Measurements from ENCODE around the gene KCTD11. TPM values are rescaled to one million over a fixed set of nuclear protein-coding genes. Genes with fewer than 3 reads are reported as not detected.
A peak's percentile ranks its signal among the peaks of the same experiment; 100 is the strongest.

KCTD11 gene
- total RNA-seq, 2 experiments from 2014 or later: 0.41 to 0.47 TPM

DNA sequence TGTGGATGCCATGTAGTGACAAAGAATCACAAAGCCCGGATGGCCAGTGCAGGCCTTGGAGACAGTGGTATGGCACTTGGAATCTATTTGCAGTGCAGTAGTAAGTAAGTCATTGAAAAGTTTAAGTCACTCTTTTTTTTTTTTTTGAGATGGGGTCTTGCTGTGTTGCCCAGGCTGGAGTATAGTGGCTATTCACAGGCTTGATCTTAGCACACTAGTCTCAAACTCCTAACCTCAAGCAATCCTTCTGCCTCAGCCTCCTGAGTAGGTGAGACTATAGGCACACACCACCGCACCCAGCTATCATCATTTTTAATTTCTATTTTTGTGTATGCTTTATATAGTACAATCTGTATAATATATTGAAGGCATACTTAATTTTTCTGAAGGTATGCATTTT is 46.6 kb downstream of the KCTD11 start:
- CTCF ChIA-PET: no interaction called here
- no peak overlapping the region for H3K27ac Mint-ChIP-seq
- peaks cover 11% of the 10 kb centered on the region for H3K4me1 Mint-ChIP-seq (ENCODE audit: low read depth)
- H3K9me3 Mint-ChIP-seq: no peaks in the 10 kb centered on the region
- no peak overlapping the region for H3K4me3 Mint-ChIP-seq
- H3K36me3 Mint-ChIP-seq (ENCODE audit: low read depth): peaks cover 4% of the 10 kb centered on the region
- no peaks in the 10 kb centered on the region for H3K27me3 Mint-ChIP-seq (ENCODE audit: low read depth)
- intact Hi-C loops (cut with micrococcal nuclease): no loop called here
- no peak for DNase-seq

DNA sequence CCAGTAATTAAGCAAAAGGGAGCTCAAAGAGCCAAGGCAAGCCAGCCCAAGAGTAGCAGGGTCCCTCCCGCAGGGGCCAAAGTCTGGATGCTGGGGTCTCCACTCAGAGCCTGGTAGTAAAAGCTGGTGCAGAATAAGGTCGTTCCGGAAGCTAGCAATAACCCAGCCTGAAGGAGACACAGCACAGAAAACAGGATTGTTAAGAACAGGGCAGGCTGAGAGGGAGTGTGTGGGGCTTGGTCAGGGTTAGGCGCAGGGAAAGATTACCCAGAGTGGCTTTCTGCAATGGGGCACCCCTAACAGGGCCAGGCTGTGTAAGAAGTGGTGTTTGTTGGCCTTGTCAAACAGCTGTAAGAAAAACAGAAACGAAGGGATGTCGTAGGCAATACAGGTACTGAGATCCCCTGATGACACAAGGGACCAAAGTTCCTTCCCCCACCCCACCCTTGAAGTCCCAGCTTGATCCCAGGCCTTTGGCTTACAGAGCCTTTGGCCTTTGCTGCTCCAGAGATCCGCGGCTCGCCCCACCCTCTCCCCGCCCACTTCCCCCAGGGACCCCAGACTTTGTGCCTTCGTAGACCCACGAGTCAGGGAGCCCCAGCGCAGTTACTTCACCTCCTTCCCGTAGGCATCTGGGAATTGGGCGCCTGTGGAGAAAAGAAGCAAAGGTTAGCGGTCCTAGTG is 51.2 kb downstream of the KCTD11 start:
- intact Hi-C loops (cut with micrococcal nuclease): loop anchor here (5.0 kb wide), 2 partner anchors 51 to 186 kb away; partner anchors contain the start of genes ACADVL, DLG4 and KCTD11
- CTCF ChIA-PET: interaction anchor here (1.0 to 1.9 kb wide), 4 partner anchors 11 to 47 kb away, joined by 3 to 8 read pairs (median 4); no protein-coding TSS in a partner anchor
- Mint-ChIP-seq H3K9me3 (no peaks in the 10 kb centered on the region), H3K4me3 (peak overlapping the region; percentile 93), H3K27me3 (ENCODE audit: low read depth) (peaks cover 2% of the 10 kb centered on the region), H3K36me3 (ENCODE audit: low read depth) (peaks cover 4% of the 10 kb centered on the region), H3K4me1 (ENCODE audit: low read depth) (peaks cover 19% of the 10 kb centered on the region), H3K27ac (peak overlapping the region; percentile 43)
- no peak for DNase-seq

DNA sequence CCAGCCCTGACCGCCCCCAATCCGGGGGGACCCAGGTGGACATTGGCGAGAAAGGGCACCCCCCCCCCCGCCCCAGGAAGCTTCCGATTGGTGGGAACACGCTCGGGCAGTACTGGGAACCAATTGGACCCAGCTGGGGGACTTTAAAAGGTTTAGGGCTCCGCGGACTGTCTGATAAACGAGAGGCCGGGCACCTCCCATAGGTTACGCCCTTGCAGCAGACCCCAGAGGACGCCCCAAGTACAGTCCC is 51.7 kb downstream of the KCTD11 start:
- peak overlapping the region; percentile 93 for H3K4me3 Mint-ChIP-seq
- CTCF ChIA-PET: interaction anchor here (0.6 to 1.9 kb wide), 4 partner anchors 17 to 98 kb away, joined by 3 to 8 read pairs (median 4); no protein-coding TSS in a partner anchor
- peaks cover 4% of the 10 kb centered on the region for H3K36me3 Mint-ChIP-seq (ENCODE audit: low read depth)
- no peak for DNase-seq
- peak overlapping the region; percentile 93 for H3K27ac Mint-ChIP-seq
- intact Hi-C loops (cut with micrococcal nuclease): loop anchor here (5.0 kb wide), 2 partner anchors 51 to 186 kb away; partner anchors contain the start of genes ACADVL, DLG4 and KCTD11
- H3K9me3 Mint-ChIP-seq: no peaks in the 10 kb centered on the region
- peaks cover 2% of the 10 kb centered on the region for H3K27me3 Mint-ChIP-seq (ENCODE audit: low read depth)
- peaks cover 19% of the 10 kb centered on the region for H3K4me1 Mint-ChIP-seq (ENCODE audit: low read depth)

DNA sequence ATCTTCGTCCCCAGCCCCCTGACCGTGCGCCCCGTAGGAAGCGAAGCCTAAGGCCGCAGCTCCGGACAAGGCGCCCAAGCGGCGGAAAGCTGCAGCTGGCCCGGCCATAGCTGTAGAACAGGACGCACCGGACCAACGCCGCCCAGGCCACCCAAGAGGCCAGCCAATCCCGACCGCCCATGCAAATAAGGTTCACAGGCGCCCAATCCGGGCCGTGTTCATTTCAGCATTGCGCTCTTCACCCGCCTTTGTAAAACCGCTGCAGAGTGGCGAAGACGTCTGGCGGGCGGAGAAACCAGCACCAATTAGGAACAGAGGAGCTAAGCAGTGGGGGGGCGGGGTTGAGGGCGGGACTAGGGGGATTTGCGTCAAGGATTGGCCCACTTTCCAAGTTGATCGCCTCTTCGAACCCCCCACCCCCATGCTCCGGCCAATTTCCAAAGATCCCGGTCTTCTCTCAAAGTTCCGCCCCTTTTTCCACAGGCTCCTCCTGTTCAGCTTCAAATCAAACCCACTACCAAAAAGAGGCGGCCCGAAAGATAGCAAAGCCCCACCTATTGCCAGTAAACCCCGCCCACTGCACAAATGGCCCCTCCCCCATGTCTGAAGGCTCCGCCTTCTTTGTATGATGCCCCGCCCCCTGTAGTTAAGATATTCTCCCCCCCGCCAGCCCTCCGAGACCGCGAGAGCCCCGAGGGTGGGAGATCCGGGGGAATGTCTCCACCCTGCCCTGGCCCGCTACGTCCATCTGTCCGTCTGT is 52.2 kb downstream of the KCTD11 start, which contains the start of gene TMEM256:
TSS of gene TMEM256 (minus strand) at position 121 of the 760 bp plus-strand sequence. CDS start at position 108, 13 bp downstream.
- intact Hi-C loops (cut with micrococcal nuclease): loop anchor here (1.0 to 5.0 kb wide), 11 partner anchors 10 to 282 kb away; partner anchors contain the start of genes ACADVL, DLG4, EIF5A and KCTD11
- DNase-seq: peak; percentile 99
- Mint-ChIP-seq H3K36me3 (ENCODE audit: low read depth) (peaks cover 4% of the 10 kb centered on the region), H3K27ac (peak within 1 kb of the TSS; percentile 93), H3K27me3 (ENCODE audit: low read depth) (peaks cover 2% of the 10 kb centered on the region), H3K4me1 (ENCODE audit: low read depth) (peaks cover 19% of the 10 kb centered on the region), H3K4me3 (peak within 1 kb of the TSS; percentile 93), H3K9me3 (no peaks in the 10 kb centered on the region)
- CTCF ChIA-PET: interaction anchor here (0.6 to 1.9 kb wide), 4 partner anchors 33 to 109 kb away, joined by 3 to 8 read pairs (median 3); no protein-coding TSS in a partner anchor

Other genes starting within 250 kb of the KCTD11 start
- gene ASGR2, start 237.3 kb upstream of the KCTD11 start, total RNA-seq: not detected
- 1 to 10 TPM in 1 of 2 experiments, under 1 TPM in 1; 0.64 to 1.5 TPM for gene ASGR1, start 172.8 kb upstream of the KCTD11 start, total RNA-seq
- 10 to 100 TPM; 13.6 to 13.8 TPM for gene DLG4, start 132.3 kb upstream of the KCTD11 start, total RNA-seq
- gene ACADVL, start 132.2 kb upstream of the KCTD11 start, total RNA-seq: 100 to 1,000 TPM; 263 to 267 TPM
- 10 to 100 TPM; 26.7 to 29.4 TPM for gene DVL2, start 117.6 kb upstream of the KCTD11 start, total RNA-seq
- 10 to 100 TPM in 1 of 2 experiments, 1 to 10 TPM in 1; 8.4 to 10.0 TPM for gene PHF23, start 112.7 kb upstream of the KCTD11 start, total RNA-seq
- 100 to 1,000 TPM; 137 to 152 TPM for gene GABARAP, start 109.7 kb upstream of the KCTD11 start, total RNA-seq
- gene CTDNEP1, start 100.4 kb upstream of the KCTD11 start, total RNA-seq: 100 to 1,000 TPM; 147 to 152 TPM
- gene ELP5, start 99.9 kb upstream of the KCTD11 start, total RNA-seq: 10 to 100 TPM; 52.4 to 53.5 TPM
- under 1 TPM in 1 of 2 experiments, not detected in 1; 0.40 TPM for gene CLDN7, start 89.7 kb upstream of the KCTD11 start, total RNA-seq
- gene SLC2A4, start 70.4 kb upstream of the KCTD11 start, total RNA-seq: under 1 TPM; 0.19 to 0.37 TPM
- under 1 TPM; 0.45 to 0.52 TPM for gene YBX2, start 57.5 kb upstream of the KCTD11 start, total RNA-seq
- gene EIF5A, start 44.5 kb upstream of the KCTD11 start, total RNA-seq: 100 to 1,000 TPM; 757 to 792 TPM
- gene GPS2, start 36.8 kb upstream of the KCTD11 start, total RNA-seq: 10 to 100 TPM; 28.2 to 32.2 TPM
- 10 to 100 TPM; 21.9 to 22.5 TPM for gene NEURL4, start 22.8 kb upstream of the KCTD11 start, total RNA-seq
- 100 to 1,000 TPM; 309 to 320 TPM for gene ACAP1, start 15.6 kb upstream of the KCTD11 start, total RNA-seq
- not detected for gene TMEM95, start 3.0 kb downstream of the KCTD11 start, total RNA-seq
- 1 to 10 TPM; 4.0 to 4.8 TPM for gene TNK1, start 28.9 kb downstream of the KCTD11 start, total RNA-seq
- 10 to 100 TPM; 58.6 to 59.4 TPM for gene PLSCR3, start 42.4 kb downstream of the KCTD11 start, total RNA-seq
- 10 to 100 TPM; 65.6 to 66.3 TPM for gene TMEM256, start 51.9 kb downstream of the KCTD11 start, total RNA-seq
- 1 to 10 TPM; 7.7 to 8.9 TPM for gene NLGN2, start 55.7 kb downstream of the KCTD11 start, total RNA-seq
- gene SPEM1, start 68.2 kb downstream of the KCTD11 start, total RNA-seq: not detected
- gene SPEM2, start 73.5 kb downstream of the KCTD11 start, total RNA-seq: not detected
- not detected for gene SPEM3, start 76.7 kb downstream of the KCTD11 start, total RNA-seq
- gene TMEM102, start 83.3 kb downstream of the KCTD11 start, total RNA-seq: 1 to 10 TPM; 3.3 to 3.5 TPM
- 1 to 10 TPM; 1.3 to 1.6 TPM for gene FGF11, start 87.3 kb downstream of the KCTD11 start, total RNA-seq
- gene CHRNB1, start 92.9 kb downstream of the KCTD11 start, total RNA-seq: 1 to 10 TPM; 5.1 to 5.9 TPM
- gene ZBTB4, start 127.5 kb downstream of the KCTD11 start, total RNA-seq: 1 to 10 TPM; 9.2 to 9.4 TPM
- gene SLC35G6, start 129.3 kb downstream of the KCTD11 start, total RNA-seq: not detected
- 100 to 1,000 TPM; 204 to 205 TPM for gene POLR2A, start 132.2 kb downstream of the KCTD11 start, total RNA-seq
- gene TNFSF12, start 196.9 kb downstream of the KCTD11 start, total RNA-seq: 1 to 10 TPM; 5.8 to 7.4 TPM
- 1 to 10 TPM; 2.1 to 2.6 TPM for gene TNFSF13, start 206.6 kb downstream of the KCTD11 start, total RNA-seq
- gene SENP3, start 209.8 kb downstream of the KCTD11 start, total RNA-seq: 10 to 100 TPM; 43.2 to 46.9 TPM
- gene CD68, start 227.5 kb downstream of the KCTD11 start, total RNA-seq: 10 to 100 TPM; 11.6 to 12.6 TPM
- gene MPDU1, start 231.7 kb downstream of the KCTD11 start, total RNA-seq: 10 to 100 TPM; 48.8 to 53.5 TPM
- under 1 TPM in 1 of 2 experiments, not detected in 1; 0.20 TPM for gene SOX15, start 237.9 kb downstream of the KCTD11 start, total RNA-seq

Data from activated naive CD4-positive, alpha-beta T cell treated with anti-CD3 and anti-CD28 coated beads for 36 hours (primary cell).